Fibroblast of upper back skin (primary cell): ENCODE measurements around the gene PDHA1.
A peak's percentile ranks its signal among the peaks of the same experiment; 100 is the strongest.

Source experiments
- DNase-seq: peaks from one replicate; pipeline ENCODE4 v3.0.0-alpha.2; 2013

The PDHA1 gene

DNA sequence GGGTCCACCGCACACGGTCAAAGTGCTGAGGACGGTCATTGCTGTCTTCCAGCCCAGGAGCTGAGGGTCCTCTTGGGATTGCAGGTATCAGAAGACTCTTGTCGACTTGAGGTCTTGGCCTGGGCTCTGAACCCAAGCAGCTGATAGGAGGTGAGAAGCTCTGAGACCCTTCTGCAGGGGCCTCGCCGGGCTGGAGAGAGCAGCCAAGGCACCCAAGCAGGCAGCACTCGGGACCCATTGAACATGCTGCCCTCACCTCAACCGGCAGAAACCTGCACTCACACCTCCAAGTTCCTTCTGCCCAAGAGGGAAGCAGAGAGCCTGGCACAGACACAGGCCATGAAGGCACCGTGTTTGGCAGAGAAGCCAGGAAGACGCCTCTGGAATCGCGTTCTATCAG, 34.1 kb downstream of the PDHA1 start:
- DNase-seq: no peak

DNA sequence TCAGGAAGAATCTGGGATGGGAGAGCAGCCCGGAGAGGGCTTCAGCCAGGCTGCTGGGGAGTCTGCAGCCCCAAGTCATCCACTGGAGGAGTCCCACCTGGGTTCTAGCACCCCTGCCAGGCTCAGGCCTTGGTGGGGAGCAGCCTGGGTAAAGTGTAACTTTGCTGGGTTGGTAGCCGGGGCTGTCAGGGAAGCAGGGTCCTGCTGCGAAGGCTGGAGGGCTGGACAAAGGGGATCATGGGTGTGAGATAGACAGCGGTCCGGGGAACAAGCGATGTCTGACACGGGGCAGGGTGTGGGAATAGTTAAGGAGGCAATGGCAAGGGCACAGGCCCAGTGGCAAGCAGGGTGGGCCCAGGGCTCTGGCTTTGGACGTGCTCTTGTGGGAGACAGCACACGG, 37.6 kb downstream of the PDHA1 start:
- DNase-seq: no peak

DNA sequence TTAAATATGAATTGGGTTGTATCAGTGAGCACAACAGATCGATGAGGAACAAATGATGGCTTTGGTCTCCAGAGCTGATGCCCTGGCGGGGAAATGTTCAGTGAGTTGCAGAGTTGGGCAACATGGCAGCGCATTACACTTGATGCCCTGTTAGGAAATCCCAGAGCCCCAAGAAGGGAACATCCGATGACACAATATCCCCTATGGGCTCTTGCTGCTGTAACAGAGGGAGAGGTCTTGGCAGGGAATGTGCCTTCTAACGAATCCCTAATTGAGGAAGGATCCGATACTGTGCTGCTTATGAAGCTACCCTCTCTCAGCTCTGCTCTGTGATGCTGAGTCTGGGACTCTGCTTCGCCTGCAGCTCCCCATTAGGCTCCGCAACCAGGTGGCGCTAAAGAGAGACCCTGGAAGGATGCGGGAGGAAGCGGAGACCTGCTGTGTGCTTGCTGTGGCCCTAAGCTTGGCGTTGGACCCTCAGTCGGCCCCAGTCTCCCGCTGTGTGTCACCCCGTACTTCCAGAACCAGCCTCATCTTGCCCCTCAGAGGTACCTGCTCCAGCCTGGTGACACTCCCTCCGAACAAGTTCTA, 38.9 kb downstream of the PDHA1 start:
- peak; percentile 23 for DNase-seq

DNA sequence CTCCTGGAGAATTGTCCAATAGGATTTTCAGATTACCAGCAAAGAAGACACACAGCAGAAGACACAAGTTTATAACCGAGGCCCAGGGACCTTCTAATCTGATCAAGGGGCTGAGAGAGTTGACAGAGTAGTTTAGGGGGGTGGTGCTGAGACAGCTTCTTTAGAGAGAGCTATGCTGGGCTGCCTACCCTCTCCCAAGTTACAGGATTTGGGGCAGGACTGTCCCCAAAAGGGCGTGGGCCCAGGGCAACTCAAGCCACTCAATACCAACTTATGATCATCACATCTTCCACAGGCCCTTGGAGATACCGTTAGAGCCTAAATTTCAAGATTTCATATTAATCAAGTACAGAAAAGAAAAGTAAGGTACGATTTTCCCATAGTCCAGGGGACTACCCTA, 43.0 kb downstream of the PDHA1 start:
- DNase-seq: no peak

DNA sequence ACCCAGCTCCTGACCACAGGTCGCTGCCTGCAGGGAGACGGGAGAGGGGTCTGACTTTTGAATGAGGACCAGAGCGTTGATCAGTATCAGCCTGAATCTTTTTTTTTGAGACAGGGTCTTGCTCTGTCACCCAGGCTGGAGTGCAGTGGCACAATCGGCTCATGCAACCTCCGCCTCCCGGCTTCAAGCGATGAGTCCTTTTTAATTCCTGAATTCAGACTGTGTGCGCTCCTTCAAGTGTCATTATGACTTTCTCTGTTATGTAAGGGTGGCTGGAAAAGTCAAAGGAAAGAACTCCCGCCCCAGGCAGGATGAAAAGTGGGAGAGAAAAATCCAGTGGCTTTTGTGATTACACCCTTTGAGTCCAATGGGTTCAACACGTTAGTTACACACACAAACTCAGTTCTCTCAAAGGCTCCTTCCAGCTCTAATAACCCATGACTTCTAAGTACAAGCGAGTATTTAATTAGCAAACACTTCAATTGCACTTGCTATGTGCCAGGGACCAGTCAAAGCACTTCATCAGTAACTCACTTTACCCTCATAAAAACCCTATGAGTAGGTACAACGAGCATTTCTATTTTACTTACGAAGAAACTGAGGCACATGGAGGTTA, 44.4 kb downstream of the PDHA1 start:
- DNase-seq: no peak

DNA sequence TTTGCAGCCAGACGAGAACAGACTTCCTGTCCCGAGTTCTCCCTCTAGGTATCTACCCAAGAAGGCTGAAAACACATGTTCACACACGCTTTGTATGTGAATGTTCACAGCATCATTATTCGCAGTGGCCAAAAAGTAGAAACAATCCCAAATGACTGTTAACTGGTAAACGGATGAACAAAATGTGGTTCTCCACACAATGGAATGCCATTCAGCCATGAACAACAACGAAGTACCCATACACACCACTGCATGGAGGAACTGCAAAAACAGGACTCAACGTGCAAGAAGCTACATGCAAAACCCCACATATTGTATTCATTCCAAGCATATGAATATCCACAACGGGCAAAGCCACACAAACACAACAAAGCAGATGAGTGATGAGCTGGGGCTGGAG, 45.0 kb downstream of the PDHA1 start:
- DNase-seq: no peak

- no peak for DNase-seq
Observed at GRCh38 chrX:19389227-19389845, 45.6 kb downstream of the PDHA1 start.

- no peak for DNase-seq
Observed at GRCh38 chrX:19392078-19392477, 48.4 kb downstream of the PDHA1 start.

GRCh38 chrX:19392703-19393102, 49.0 kb downstream of the PDHA1 start:
- DNase-seq: no peak

DNA sequence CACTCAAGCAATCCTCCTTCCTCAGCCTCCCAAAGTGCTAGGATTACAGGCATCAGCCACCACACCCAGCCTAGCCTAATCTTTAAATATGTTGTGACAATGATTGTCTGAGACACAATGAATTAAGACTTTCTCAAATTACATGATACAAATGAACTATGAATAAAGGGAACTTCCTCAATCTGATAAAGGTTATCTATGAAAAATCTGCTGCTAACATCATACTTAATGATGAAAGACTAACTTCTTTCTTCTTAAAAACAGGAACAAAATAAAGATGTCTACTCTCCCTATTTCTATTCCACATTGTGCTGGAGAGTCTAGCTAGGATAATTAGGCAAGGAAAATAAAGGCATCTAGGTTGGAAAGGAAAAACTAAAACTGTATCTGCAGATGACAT, 60.0 kb downstream of the PDHA1 start:
- DNase-seq: no peak

DNA sequence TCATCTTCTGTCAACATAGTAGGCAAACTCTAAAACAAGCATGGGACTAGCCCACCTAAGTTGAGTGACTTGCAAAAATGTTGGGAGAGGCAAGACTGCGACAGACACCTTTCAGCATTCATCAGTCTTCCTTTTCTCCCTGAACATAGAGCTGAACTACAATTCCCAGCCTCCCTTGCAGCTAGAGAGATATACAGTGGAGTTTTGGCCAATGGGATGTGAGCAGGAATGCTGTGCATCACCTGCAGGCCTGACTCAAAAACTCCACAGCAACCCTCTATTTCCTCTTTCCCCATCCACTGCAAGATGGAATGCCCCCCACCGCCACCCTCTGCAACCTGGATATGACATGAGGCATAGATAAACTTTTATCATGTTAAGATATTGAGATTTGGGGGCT, 66.5 kb downstream of the PDHA1 start:
- DNase-seq: no peak
